Raji (cell line): ENCODE data around the gene CACNB1.

Source experiments
- POLR2A ChIP-seq: IDR thresholded peaks from 2 replicates; pipeline ENCODE4 v1.6.1; 2011; ENCODE audit warnings: low read depth, low read length, control low read depth; ENCODE audit not compliant: insufficient read depth

Gene CACNB1

GRCh38 chr17:39231591-39232551 is 34.4 kb upstream of the CACNB1 start:
- no peak for TF ChIP-seq POLR2A

- TF ChIP-seq POLR2A, result no peak
Measured at GRCh38 chr17:39231091-39231561, 33.7 kb upstream of the CACNB1 start.

- TF ChIP-seq POLR2A, result no peak
Measured at GRCh38 chr17:39230361-39230760, 32.9 kb upstream of the CACNB1 start.

GRCh38 chr17:39229274-39229913 is 31.9 kb upstream of the CACNB1 start:
- no peak for TF ChIP-seq POLR2A

- TF ChIP-seq POLR2A, result no peak
Measured at GRCh38 chr17:39227364-39227919, 30.0 kb upstream of the CACNB1 start.

GRCh38 chr17:39225959-39226683 is 28.7 kb upstream of the CACNB1 start:
- no peak for TF ChIP-seq POLR2A

- TF ChIP-seq POLR2A, result no peak
Measured at GRCh38 chr17:39225308-39225958, 28.0 kb upstream of the CACNB1 start, which contains the start of gene STAC2. Gene STAC2 (minus strand): TSS chr17:39225945. CDS start chr17:39225502, 443 bp downstream.

- TF ChIP-seq POLR2A, result no peak
Measured at GRCh38 chr17:39224778-39225307, 27.4 kb upstream of the CACNB1 start.

- TF ChIP-seq POLR2A, result no peak
Measured at GRCh38 chr17:39223907-39224777, 26.7 kb upstream of the CACNB1 start.

GRCh38 chr17:39222866-39223834 is 25.7 kb upstream of the CACNB1 start:
- no peak for TF ChIP-seq POLR2A

GRCh38 chr17:39222151-39222550 is 24.7 kb upstream of the CACNB1 start:
- no peak for TF ChIP-seq POLR2A

- no peak for TF ChIP-seq POLR2A
Measured at GRCh38 chr17:39221572-39221971, 24.1 kb upstream of the CACNB1 start.

GRCh38 chr17:39219647-39220154 is 22.2 kb upstream of the CACNB1 start:
- no peak for TF ChIP-seq POLR2A
